GM20431 (cell line): Measurements from ENCODE around the gene TRIM16.
"Not testable (repeated sequence)": the region's sequence is repeated elsewhere in the genome, so short reads cannot be mapped to it uniquely, and the experiment has no call there.

Experiments
- in situ Hi-C: fragments of 300-500 bp; cut with MseI, MboI; formaldehyde crosslinking; loops from one replicate; pipeline ENCODE4 v1.15.0; 2020; ENCODE audit warnings: low sequenced_read_pairs; ENCODE audit not compliant: unreplicated experiment

Gene TRIM16

GRCh38 chr17:15683824-15684478, at the start of gene TRIM16:
Gene TRIM16, minus strand, starts transcription at chr17:15684311. Its CDS starts 32,702 bp downstream, at chr17:15651609.
- in situ Hi-C loops = not testable (repeated sequence)

GRCh38 chr17:15733174-15733789, 49.2 kb upstream of the TRIM16 start:
- in situ Hi-C loops = not testable (repeated sequence)

- in situ Hi-C loops = not testable (repeated sequence)
Observed at GRCh38 chr17:15731900-15732299, 47.8 kb upstream of the TRIM16 start, which contains the start of gene TBC1D26. Gene TBC1D26, plus strand, starts transcription at chr17:15732283. Its CDS starts 3,066 bp downstream, at chr17:15735349.

GRCh38 chr17:15730535-15730934, 46.4 kb upstream of the TRIM16 start:
- in situ Hi-C loops = not testable (repeated sequence)

- in situ Hi-C loops = not testable (repeated sequence)
Observed at GRCh38 chr17:15716601-15717563, 32.8 kb upstream of the TRIM16 start.

GRCh38 chr17:15708879-15709278, 24.8 kb upstream of the TRIM16 start:
- in situ Hi-C loops = not testable (repeated sequence)

- in situ Hi-C loops = not testable (repeated sequence)
Observed at GRCh38 chr17:15704813-15705212, 20.7 kb upstream of the TRIM16 start.

GRCh38 chr17:15704239-15704638, 20.1 kb upstream of the TRIM16 start:
- in situ Hi-C loops = not testable (repeated sequence)

- in situ Hi-C loops = not testable (repeated sequence)
Observed at GRCh38 chr17:15699937-15700336, 15.8 kb upstream of the TRIM16 start.

GRCh38 chr17:15699413-15699924, 15.4 kb upstream of the TRIM16 start, which contains the start of gene ZNF286A:
Gene ZNF286A, plus strand, starts transcription at chr17:15699752. Its CDS starts 578 bp downstream, at chr17:15700330.
- in situ Hi-C loops = not testable (repeated sequence)

- in situ Hi-C loops = not testable (repeated sequence)
Observed at GRCh38 chr17:15698967-15699366, 14.9 kb upstream of the TRIM16 start.

- in situ Hi-C loops = not testable (repeated sequence)
Observed at GRCh38 chr17:15687494-15687893, 3.4 kb upstream of the TRIM16 start.

- in situ Hi-C loops = not testable (repeated sequence)
Observed at GRCh38 chr17:15683135-15683534, 976 bp downstream of the TRIM16 start.

- in situ Hi-C loops = not testable (repeated sequence)
Observed at GRCh38 chr17:15675991-15676390, 8.1 kb downstream of the TRIM16 start.

- in situ Hi-C loops = not testable (repeated sequence)
Observed at GRCh38 chr17:15674640-15675039, 9.5 kb downstream of the TRIM16 start.

GRCh38 chr17:15669526-15669925, 14.6 kb downstream of the TRIM16 start:
- in situ Hi-C loops = not testable (repeated sequence)

GRCh38 chr17:15663691-15664090, 20.4 kb downstream of the TRIM16 start:
- in situ Hi-C loops = no loop called here

- in situ Hi-C loops = no loop called here
Observed at GRCh38 chr17:15663176-15663575, 20.9 kb downstream of the TRIM16 start.

GRCh38 chr17:15662681-15663080, 21.4 kb downstream of the TRIM16 start:
- in situ Hi-C loops = no loop called here

- in situ Hi-C loops = no loop called here
Observed at GRCh38 chr17:15660077-15660476, 24.0 kb downstream of the TRIM16 start.
